ENCODE measurements around the gene CHCHD3.

CHCHD3 gene

GRCh38 chr7:133081599-133082389, at the start of gene CHCHD3:
Gene CHCHD3 (minus strand): TSS chr7:133082090. CDS start chr7:133081937, 153 bp downstream.
- DNase-seq (ENCODE audit: low spot score), result peak; percentile 99

- DNase-seq (ENCODE audit: low spot score), result no peak
Observed at GRCh38 chr7:133130166-133130565, 48.3 kb upstream of the CHCHD3 start.

GRCh38 chr7:133126422-133126821, 44.5 kb upstream of the CHCHD3 start:
- DNase-seq (ENCODE audit: low spot score), result no peak

- DNase-seq (ENCODE audit: low spot score), result no peak
Observed at GRCh38 chr7:133124974-133125373, 43.1 kb upstream of the CHCHD3 start.

GRCh38 chr7:133121175-133121844, 39.4 kb upstream of the CHCHD3 start:
- no peak for DNase-seq (ENCODE audit: low spot score)

- no peak for DNase-seq (ENCODE audit: low spot score)
Observed at GRCh38 chr7:133119067-133119466, 37.2 kb upstream of the CHCHD3 start.

GRCh38 chr7:133118261-133118660, 36.4 kb upstream of the CHCHD3 start:
- no peak for DNase-seq (ENCODE audit: low spot score)

- DNase-seq (ENCODE audit: low spot score), result no peak
Observed at GRCh38 chr7:133117452-133117851, 35.6 kb upstream of the CHCHD3 start.

GRCh38 chr7:133115596-133115995, 33.7 kb upstream of the CHCHD3 start:
- DNase-seq (ENCODE audit: low spot score), result no peak

GRCh38 chr7:133114519-133114918, 32.6 kb upstream of the CHCHD3 start:
- DNase-seq (ENCODE audit: low spot score), result no peak

GRCh38 chr7:133112976-133113375, 31.1 kb upstream of the CHCHD3 start:
- DNase-seq (ENCODE audit: low spot score), result no peak

GRCh38 chr7:133112335-133112734, 30.4 kb upstream of the CHCHD3 start:
- no peak for DNase-seq (ENCODE audit: low spot score)

GRCh38 chr7:133110312-133110711, 28.4 kb upstream of the CHCHD3 start:
- no peak for DNase-seq (ENCODE audit: low spot score)

- no peak for DNase-seq (ENCODE audit: low spot score)
Observed at GRCh38 chr7:133109816-133110215, 27.9 kb upstream of the CHCHD3 start.

GRCh38 chr7:133108023-133108422, 26.1 kb upstream of the CHCHD3 start:
- no peak for DNase-seq (ENCODE audit: low spot score)

- DNase-seq (ENCODE audit: low spot score), result no peak
Observed at GRCh38 chr7:133102276-133103060, 20.6 kb upstream of the CHCHD3 start.

GRCh38 chr7:133099633-133100286, 17.9 kb upstream of the CHCHD3 start:
- DNase-seq (ENCODE audit: low spot score), result no peak

GRCh38 chr7:133095119-133095671, 13.3 kb upstream of the CHCHD3 start:
- DNase-seq (ENCODE audit: low spot score), result no peak

- DNase-seq (ENCODE audit: low spot score), result no peak
Observed at GRCh38 chr7:133091943-133092464, 10.1 kb upstream of the CHCHD3 start.

- no peak for DNase-seq (ENCODE audit: low spot score)
Observed at GRCh38 chr7:133082390-133082766, 488 bp upstream of the CHCHD3 start.

GRCh38 chr7:133081119-133081598, 731 bp downstream of the CHCHD3 start:
- DNase-seq (ENCODE audit: low spot score), result peak; percentile 68

- no peak for DNase-seq (ENCODE audit: low spot score)
Observed at GRCh38 chr7:133079296-133079695, 2.6 kb downstream of the CHCHD3 start.

Measured in RKO (cell line).